Endothelial cell of umbilical vein (primary cell): ENCODE results near the gene CARD14.

Experiments
- CTCF ChIP-seq, 2 donors: IDR thresholded peaks; 1 replicate in 1 of 2; 2 replicates in 1 of 2; pipeline ENCODE4 v1.5.1; 2011; ENCODE audit warnings: low read length in 2 of 2, mild to moderate bottlenecking in 2 of 2, moderate library complexity in 2 of 2, control low read depth in 1 of 2, inconsistent platforms in 1 of 2, low read depth in 1 of 2; ENCODE audit not compliant: insufficient read depth in 1 of 2; ENCODE audit errors: extremely low read depth in 1 of 2
- EZH2 ChIP-seq: IDR thresholded peaks from 2 replicates; pipeline ENCODE4 v1.6.1; 2012; ENCODE audit warnings: borderline replicate concordance, low read depth, mild to moderate bottlenecking, moderate library complexity, low read length, inconsistent platforms; ENCODE audit not compliant: severe bottlenecking
- FOS ChIP-seq: IDR thresholded peaks from 2 replicates; pipeline ENCODE4 v1.6.1; 2011; ENCODE audit warnings: mild to moderate bottlenecking, low read length, moderate library complexity, borderline replicate concordance; ENCODE audit not compliant: insufficient read depth
- GATA2 ChIP-seq: IDR thresholded peaks from 2 replicates; pipeline ENCODE4 v1.7.0; 2011; ENCODE audit warnings: low read depth, mild to moderate bottlenecking, moderate library complexity, mixed read lengths, low read length; ENCODE audit not compliant: insufficient read length, insufficient read depth
- JUN ChIP-seq: IDR thresholded peaks from 2 replicates; pipeline ENCODE4 v1.6.1; 2011; ENCODE audit warnings: borderline replicate concordance, low read depth; ENCODE audit not compliant: insufficient read length, insufficient read depth
- MYC ChIP-seq: IDR thresholded peaks from one replicate; pipeline ENCODE4 v1.6.1; 2011; ENCODE audit warnings: mild to moderate bottlenecking, low read depth, low read length
- POLR2A ChIP-seq: IDR thresholded peaks from 2 replicates; pipeline ENCODE4 v1.6.1; 2012; ENCODE audit warnings: low read depth, mild to moderate bottlenecking, control low read depth, low read length
- POLR2AphosphoS5 ChIP-seq: IDR thresholded peaks from 2 replicates; pipeline ENCODE4 v1.6.1; 2012; ENCODE audit warnings: low read depth, mild to moderate bottlenecking, control low read depth, low read length, moderate library complexity; ENCODE audit not compliant: insufficient read depth

- TF ChIP-seq CTCF (IDR thresholded peaks at IDR 0.05; ENCODE audit: extremely low read depth in 1 of 2, insufficient read depth in 1 of 2, low read depth in 1 of 2, low read length in 2 of 2) (no peak), POLR2A (no peak), POLR2AphosphoS5 (no peak), FOS (no peak), EZH2 (no peak), JUN (no peak), MYC (no peak), GATA2 (no peak)
These were observed 30.9 kb upstream of the CARD14 start for GRCh38 chr17:80138856-80139426.
